ENCODE data around the gene PACS1. TPM values are rescaled to one million over a fixed set of nuclear protein-coding genes. Genes with fewer than 3 reads are reported as not detected.

PACS1 gene
- total RNA-seq, 1 donor from 2014 or later, result 102 TPM

Other genes with a start within 250 kb of the PACS1 start
- 1.0 and 1.6 TPM in 2 replicates for gene SNX32, start 236.3 kb upstream of the PACS1 start, total RNA-seq
- 1,805 and 1,835 TPM in 2 replicates for gene CFL1, start 212.1 kb upstream of the PACS1 start, total RNA-seq
- 94.0 and 101 TPM in 2 replicates for gene MUS81, start 209.8 kb upstream of the PACS1 start, total RNA-seq
- gene EFEMP2, start 197.5 kb upstream of the PACS1 start, total RNA-seq, result 5.4 and 7.2 TPM in 2 replicates
- 26.4 and 29.3 TPM in 2 replicates for gene CTSW, start 190.4 kb upstream of the PACS1 start, total RNA-seq
- gene FIBP, start 181.8 kb upstream of the PACS1 start, total RNA-seq, result 82.9 and 84.7 TPM in 2 replicates
- 45.2 and 47.0 TPM in 2 replicates for gene CCDC85B, start 179.6 kb upstream of the PACS1 start, total RNA-seq
- gene FOSL1, start 169.9 kb upstream of the PACS1 start, total RNA-seq, result 3.7 and 4.5 TPM in 2 replicates
- 21.9 and 24.2 TPM in 2 replicates for gene C11orf68, start 151.2 kb upstream of the PACS1 start, total RNA-seq
- gene DRAP1, start 150.8 kb upstream of the PACS1 start, total RNA-seq, result 131 and 132 TPM in 2 replicates
- gene TSGA10IP, start 124.8 kb upstream of the PACS1 start, total RNA-seq, result not detected in 2 replicates
- gene SART1, start 108.5 kb upstream of the PACS1 start, total RNA-seq, result 88.8 and 96.5 TPM in 2 replicates
- gene EIF1AD, start 68.1 kb upstream of the PACS1 start, total RNA-seq, result 50.7 and 57.1 TPM in 2 replicates
- 258 and 269 TPM in 2 replicates for gene BANF1, start 67.8 kb upstream of the PACS1 start, total RNA-seq
- 0.34 TPM in 1 of 2 replicates, not detected in the other for gene CST6, start 58.3 kb upstream of the PACS1 start, total RNA-seq
- gene CATSPER1, start 43.8 kb upstream of the PACS1 start, total RNA-seq, result 0.32 TPM in 1 of 2 replicates, not detected in the other
- not detected in 2 replicates for gene GAL3ST3, start 21.1 kb upstream of the PACS1 start, total RNA-seq
- gene SF3B2, start 17.9 kb upstream of the PACS1 start, total RNA-seq, result 226 and 228 TPM in 2 replicates
- 42.3 and 42.5 TPM in 2 replicates for gene KLC2, start 187.4 kb downstream of the PACS1 start, total RNA-seq
- gene RAB1B, start 198.4 kb downstream of the PACS1 start, total RNA-seq, result 156 and 159 TPM in 2 replicates
- gene CNIH2, start 207.9 kb downstream of the PACS1 start, total RNA-seq, result 1.5 and 1.6 TPM in 2 replicates
- gene YIF1A, start 218.9 kb downstream of the PACS1 start, total RNA-seq, result 45.4 and 53.0 TPM in 2 replicates
- not detected in 2 replicates for gene TMEM151A, start 221.6 kb downstream of the PACS1 start, total RNA-seq
- 0.09 and 0.18 TPM in 2 replicates for gene CD248, start 246.8 kb downstream of the PACS1 start, total RNA-seq

Measured in T-helper 2 cell treated with Interferon-gamma antibody and Interleukin-4, amounts not matched to agents 100 ng/mL and 5 ng/mL, for 36 hours (primary cell).